ENCODE measurements around the gene HDAC3. TPM values are rescaled to one million over a fixed set of nuclear protein-coding genes. Genes with fewer than 3 reads are reported as not detected.
A peak's percentile ranks its signal among the peaks of the same experiment; 100 is the strongest.
"Not testable (repeated sequence)": the region's sequence is repeated elsewhere in the genome, so short reads cannot be mapped to it uniquely, and the experiment has no call there.

HDAC3 gene
- total RNA-seq, 8 experiments from 2014 or later: 35.2 to 77.3 (median 58.3) TPM

DNA sequence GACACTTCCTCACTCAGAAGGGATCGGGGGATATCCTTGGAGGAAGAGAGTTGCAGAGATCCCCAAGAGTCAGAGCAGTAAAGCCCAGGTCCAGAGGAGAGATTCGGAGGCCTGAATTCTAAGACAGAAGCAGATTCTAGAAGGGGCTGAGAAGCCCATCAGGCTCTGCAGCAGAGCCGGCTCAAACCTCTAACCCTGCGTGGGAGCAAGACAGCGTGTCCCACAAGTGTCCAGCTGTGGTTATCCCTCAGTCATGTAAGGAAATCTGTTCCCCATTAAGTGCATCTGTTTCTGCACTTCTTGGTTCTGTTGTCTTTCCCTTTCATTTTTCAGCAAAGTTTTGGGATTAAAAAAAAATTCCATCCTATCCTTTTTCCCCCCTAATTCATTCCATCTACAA is 13.0 kb downstream of the HDAC3 start:
- 26 to 100% (median 81%) methylated on average over 1 to 5 of the region's 5 CpGs for WGBS, 10 experiments
- ATAC-seq (replicated peaks in 6 of 8): no peak
- in situ Hi-C loops (cut with MboI; ENCODE audit: low pct_unique_long_range_greater_than_20kb in 2 of 9, low sequenced_read_pairs in 9 of 9, unreplicated experiment in 9 of 9): no loop called here
- peaks cover 0 to 3% of the 10 kb centered on the region in 2 donors for H3K4me1 ChIP-seq (replicated peaks in 1 of 2)
- no peak overlapping the region for H3K27ac ChIP-seq
- no peak overlapping the region for H3K4me3 ChIP-seq

DNA sequence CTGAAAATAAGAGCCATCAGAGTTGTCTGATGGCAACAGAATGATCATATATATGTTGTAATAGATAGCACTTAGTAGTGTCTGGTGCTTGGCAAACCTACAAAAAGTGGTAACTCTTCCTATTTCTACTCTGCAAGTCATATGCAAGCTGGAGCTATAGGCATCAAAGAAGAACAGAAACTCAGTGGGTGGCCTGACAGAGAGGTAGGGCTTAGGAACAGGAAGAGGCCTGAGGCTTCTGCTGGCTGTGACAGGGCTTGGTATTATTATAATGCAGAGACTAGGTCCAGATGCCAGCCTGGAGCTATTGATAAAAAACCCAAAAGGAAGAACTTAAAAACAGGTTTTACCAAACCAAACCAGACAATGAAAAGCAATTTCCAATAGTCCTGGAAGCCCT is 13.5 kb downstream of the HDAC3 start:
- in situ Hi-C loops (cut with MboI; ENCODE audit: low pct_unique_long_range_greater_than_20kb in 2 of 9, low sequenced_read_pairs in 9 of 9, unreplicated experiment in 9 of 9): no loop called here
- Histone ChIP-seq H3K4me1 (replicated peaks in 1 of 2) (peaks cover 0 to 3% of the 10 kb centered on the region in 2 donors), H3K27ac (no peak overlapping the region), H3K4me3 (no peak overlapping the region)
- ATAC-seq (replicated peaks in 6 of 8): no peak

DNA sequence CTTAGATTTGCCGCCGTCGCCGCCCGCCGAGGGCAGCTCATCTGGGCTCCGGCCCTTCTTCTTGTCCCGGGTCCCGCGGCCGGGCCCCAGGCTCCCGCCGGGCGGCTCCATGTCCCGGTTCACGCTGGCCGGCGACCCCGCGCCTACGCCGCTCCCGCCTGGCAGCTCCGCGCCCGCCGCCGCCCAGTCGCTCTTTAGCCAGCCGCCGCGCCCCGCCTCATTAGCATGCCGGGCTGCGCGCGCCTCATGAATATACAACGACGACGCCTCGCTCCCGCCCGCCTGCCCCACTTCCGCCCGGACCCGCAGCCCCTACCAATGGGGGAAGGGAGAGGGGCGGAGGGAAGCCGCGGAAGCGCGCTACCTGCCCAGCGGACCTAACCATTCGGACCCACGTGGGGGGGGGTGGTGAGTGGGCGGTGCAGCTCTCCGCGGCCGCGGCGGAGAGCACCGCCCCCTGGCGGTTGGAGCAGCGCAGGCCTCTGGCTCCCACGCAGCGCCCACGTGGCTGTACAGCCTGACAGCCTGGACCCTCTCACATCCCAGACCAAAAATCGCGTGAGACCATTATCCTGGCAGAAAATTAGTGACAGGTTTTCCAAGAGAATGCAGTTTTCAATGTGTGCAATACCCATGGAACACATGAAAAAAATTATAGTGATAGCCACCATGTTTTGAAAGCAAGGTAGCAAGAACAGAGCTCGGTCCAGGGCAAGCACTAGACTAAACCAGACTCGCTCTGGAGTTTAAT is 17.7 kb downstream of the HDAC3 start, which contains the start of gene DIAPH1:
DIAPH1 (minus strand) TSS at position 197 of the 751 bp plus-strand sequence; CDS start at position 111, 86 bp downstream.
- peak; percentile 84 to 97 (median 94) for ATAC-seq (replicated peaks in 6 of 8)
- peaks cover 5 to 10% of the 10 kb centered on the region in 2 donors for H3K4me1 ChIP-seq (replicated peaks in 1 of 2)
- WGBS, 10 experiments: 0 to 29% (median 13%) methylated on average over 1 to 10 of the region's 70 CpGs; no CpG with 5 or more reads in 5 of the 10 experiments
- peak within 1 kb of the TSS; percentile 9 to 52 for H3K27ac ChIP-seq
- in situ Hi-C loops (cut with MboI; ENCODE audit: low pct_unique_long_range_greater_than_20kb in 2 of 9, low sequenced_read_pairs in 9 of 9, unreplicated experiment in 9 of 9): no loop called here
- peak within 1 kb of the TSS; percentile 64 to 83 (median 75) for H3K4me3 ChIP-seq

DNA sequence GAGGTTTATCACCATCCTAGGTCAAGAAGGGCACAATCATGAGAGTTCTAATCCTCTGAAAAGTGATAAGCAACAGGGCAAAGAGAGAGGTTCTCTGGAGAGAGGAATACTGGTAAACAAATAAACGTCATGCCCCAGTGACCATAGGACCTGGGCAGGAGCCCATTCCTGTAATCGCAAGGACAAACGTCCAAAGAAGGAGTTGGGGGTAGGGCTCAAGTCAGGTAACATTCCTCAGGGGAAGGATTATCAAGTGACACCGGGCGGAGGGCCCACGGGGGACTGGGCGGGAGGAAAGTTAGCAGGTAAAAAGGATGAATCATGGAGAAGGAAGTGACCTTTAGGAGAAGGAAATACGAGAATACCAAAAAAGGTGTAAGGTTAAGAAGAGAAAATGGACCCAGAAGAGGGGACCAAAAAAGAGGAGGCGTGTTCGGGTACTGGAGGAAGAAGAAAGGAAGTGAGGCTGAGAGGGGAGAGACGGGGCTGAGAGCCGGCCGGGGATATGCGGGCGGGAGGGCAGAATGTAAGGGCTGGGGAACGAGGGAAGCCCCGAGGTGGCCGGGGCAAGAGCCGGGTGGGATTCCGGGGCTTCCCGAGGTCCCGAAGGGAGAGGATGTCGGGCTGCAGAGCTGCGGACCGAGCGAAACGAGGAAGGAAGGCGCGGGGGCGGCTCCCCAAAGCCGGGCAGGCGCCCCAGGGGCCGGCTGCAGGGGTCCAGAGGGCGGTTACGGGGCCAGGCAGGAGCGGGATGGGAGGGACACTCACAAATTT is 18.4 kb downstream of the HDAC3 start:
- ATAC-seq (replicated peaks in 6 of 8): peak; percentile 16 to 51 (median 42)
- in situ Hi-C loops (cut with MboI; ENCODE audit: low pct_unique_long_range_greater_than_20kb in 2 of 9, low sequenced_read_pairs in 9 of 9, unreplicated experiment in 9 of 9): no loop called here
- H3K27ac ChIP-seq: peak overlapping the region; percentile 9 to 52
- H3K4me1 ChIP-seq (replicated peaks in 1 of 2): peaks cover 5 to 10% of the 10 kb centered on the region in 2 donors
- 0% methylated on average over 1 to 6 of the region's 36 CpGs; no CpG with 5 or more reads in 3 of the 10 experiments for WGBS, 10 experiments
- peak overlapping the region; percentile 64 to 83 (median 75) for H3K4me3 ChIP-seq

DNA sequence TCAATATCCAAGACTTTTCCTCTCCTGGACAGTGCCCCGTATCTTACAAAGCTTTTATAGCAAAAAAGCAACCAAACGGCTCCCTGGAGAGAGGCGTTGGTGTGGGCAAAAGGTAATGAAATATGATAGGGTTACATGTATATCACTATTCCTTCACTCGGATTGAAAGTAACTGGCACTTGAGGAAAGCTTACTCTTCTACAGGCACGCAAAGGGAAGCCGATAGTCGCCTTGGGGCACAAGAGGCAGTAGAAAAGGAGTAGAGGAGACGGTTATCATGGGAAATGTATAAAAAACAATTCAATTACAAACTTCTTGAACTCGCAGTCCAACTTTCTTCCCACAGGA is 19.0 kb downstream of the HDAC3 start:
- in situ Hi-C loops (cut with MboI; ENCODE audit: low pct_unique_long_range_greater_than_20kb in 2 of 9, low sequenced_read_pairs in 9 of 9, unreplicated experiment in 9 of 9): no loop called here
- 0 to 88% (median 15%) methylated on average over 1 to 9 of the region's 9 CpGs for WGBS, 10 experiments
- Histone ChIP-seq H3K4me1 (replicated peaks in 1 of 2) (peaks cover 5 to 10% of the 10 kb centered on the region in 2 donors), H3K4me3 (peak overlapping the region; percentile 64 to 83 (median 75)), H3K27ac (no peak overlapping the region)
- peak in 2 of 8 experiments; percentile 1 for ATAC-seq (replicated peaks in 6 of 8)

DNA sequence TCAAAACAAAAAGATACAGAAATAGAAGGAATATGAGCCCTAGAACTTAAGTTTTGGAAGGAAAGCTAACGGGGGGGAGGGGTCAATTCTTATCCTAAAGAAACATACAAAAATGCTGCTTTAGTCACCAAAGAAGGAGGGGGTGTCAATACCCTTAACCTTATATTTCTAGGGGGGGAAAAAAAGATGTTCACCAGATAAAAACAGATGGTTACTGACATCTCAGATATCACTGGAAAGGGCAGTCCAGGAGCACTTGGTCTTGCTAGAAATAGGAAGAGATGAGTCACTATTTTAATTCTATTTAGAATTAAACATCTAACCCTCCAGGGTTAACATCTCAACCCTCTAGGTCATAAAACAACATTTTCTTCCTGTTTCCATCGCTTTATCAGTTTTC is 19.5 kb downstream of the HDAC3 start:
- no peak for ATAC-seq (replicated peaks in 6 of 8)
- 0 to 100% (median 64%) methylated on average over 1 to 2 of the region's 2 CpGs; no CpG with 5 or more reads in 2 of the 10 experiments for WGBS, 10 experiments
- Histone ChIP-seq H3K4me1 (replicated peaks in 1 of 2) (peaks cover 5 to 10% of the 10 kb centered on the region in 2 donors), H3K27ac (no peak overlapping the region), H3K4me3 (peak overlapping the region in 1 of 5 donors; percentile 77)
- in situ Hi-C loops (cut with MboI; ENCODE audit: low pct_unique_long_range_greater_than_20kb in 2 of 9, low sequenced_read_pairs in 9 of 9, unreplicated experiment in 9 of 9): no loop called here

DNA sequence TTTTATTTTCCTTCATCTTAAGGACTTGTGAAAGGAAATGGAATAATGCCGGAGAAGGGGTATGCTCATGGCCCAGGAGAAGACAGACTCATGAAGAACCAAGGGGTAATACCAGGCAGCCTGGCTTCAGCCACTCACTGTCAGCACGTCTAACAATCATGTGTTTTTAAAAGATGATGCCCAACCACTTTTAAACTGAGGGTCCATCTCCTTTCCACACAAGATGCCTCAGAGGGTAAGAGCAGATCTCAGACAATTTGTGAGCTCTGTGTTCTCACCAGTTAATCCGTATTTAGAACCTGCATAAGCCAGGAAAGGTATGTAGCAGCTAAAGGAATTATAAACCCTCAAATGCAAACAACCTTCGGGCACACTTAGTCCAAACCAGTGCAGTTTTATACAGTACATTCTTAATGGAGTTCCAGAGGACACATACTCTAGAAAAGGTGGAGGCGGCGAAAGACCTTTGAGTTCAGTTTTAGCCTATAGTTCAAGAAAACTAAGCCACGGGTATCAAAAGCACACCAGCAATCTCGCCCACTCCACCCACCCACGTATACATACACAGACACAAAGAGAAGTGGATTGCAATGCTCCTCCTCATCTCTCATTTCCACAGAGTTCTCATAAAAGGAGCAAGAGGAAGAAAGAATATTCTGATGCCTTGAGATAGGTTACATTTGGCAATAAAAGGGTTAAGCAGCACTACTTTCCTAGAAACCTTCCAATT is 20.5 kb downstream of the HDAC3 start:
- Histone ChIP-seq H3K27ac (no peak overlapping the region), H3K4me1 (replicated peaks in 1 of 2) (peaks cover 5 to 10% of the 10 kb centered on the region in 2 donors), H3K4me3 (no peak overlapping the region)
- WGBS, 10 experiments: 70 to 100% (median 88%) methylated on average over 1 to 6 of the region's 9 CpGs; no CpG with 5 or more reads in 3 of the 10 experiments
- no peak for ATAC-seq (replicated peaks in 6 of 8)
- in situ Hi-C loops (cut with MboI; ENCODE audit: low pct_unique_long_range_greater_than_20kb in 2 of 9, low sequenced_read_pairs in 9 of 9, unreplicated experiment in 9 of 9): no loop called here

DNA sequence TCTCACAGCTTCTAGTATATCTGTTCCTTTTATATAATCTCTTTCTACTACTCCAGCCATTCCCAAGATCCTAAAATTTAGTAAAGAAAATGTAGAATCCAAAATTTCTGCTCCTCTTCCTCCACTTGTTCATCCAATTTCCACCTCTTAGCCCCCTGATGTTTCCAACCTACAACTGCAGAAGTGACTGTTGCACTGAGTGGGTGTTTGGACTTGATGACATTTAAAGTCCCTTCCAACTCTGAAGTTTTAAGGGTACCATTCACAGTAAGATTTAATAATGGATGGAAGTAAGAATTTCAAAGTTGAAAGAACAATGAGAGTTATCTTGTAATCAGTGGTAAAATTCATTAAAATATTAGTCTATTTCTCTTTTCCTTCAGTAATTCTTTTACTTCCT is 23.3 kb downstream of the HDAC3 start:
- no peak overlapping the region for H3K4me3 ChIP-seq
- no peak overlapping the region for H3K27ac ChIP-seq
- in situ Hi-C loops (cut with MboI; ENCODE audit: low pct_unique_long_range_greater_than_20kb in 2 of 9, low sequenced_read_pairs in 9 of 9, unreplicated experiment in 9 of 9): no loop called here
- peaks cover 5 to 6% of the 10 kb centered on the region in 2 donors for H3K4me1 ChIP-seq (replicated peaks in 1 of 2)
- no peak for ATAC-seq (replicated peaks in 6 of 8)

DNA sequence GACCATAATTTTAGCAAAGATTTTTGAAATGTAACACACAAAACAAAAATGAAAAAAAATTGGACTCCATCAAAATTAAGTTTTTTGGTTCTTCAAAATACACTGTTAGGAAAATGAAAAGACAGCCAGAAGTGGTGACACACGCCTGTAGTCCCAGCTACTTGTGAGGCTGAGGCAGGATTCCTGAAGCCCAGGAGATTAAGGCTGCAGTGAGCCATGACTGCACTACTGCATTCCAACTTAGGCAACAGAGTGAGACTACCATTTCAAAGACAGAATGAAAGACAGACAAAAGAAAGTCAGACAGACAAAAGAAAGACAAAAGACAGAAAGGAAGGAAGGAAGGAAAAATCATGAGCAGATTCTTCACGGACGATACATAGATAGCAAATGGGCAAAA is 25.4 kb downstream of the HDAC3 start:
- ATAC-seq (replicated peaks in 6 of 8): no peak
- Histone ChIP-seq H3K4me3 (no peak overlapping the region), H3K27ac (no peak overlapping the region), H3K4me1 (replicated peaks in 1 of 2) (no peaks in the 10 kb centered on the region)
- WGBS, 10 experiments: 71 to 95% (median 88%) methylated on average over 1 to 3 of the region's 3 CpGs
- in situ Hi-C loops (cut with MboI; ENCODE audit: low pct_unique_long_range_greater_than_20kb in 2 of 9, low sequenced_read_pairs in 9 of 9, unreplicated experiment in 9 of 9): no loop called here

DNA sequence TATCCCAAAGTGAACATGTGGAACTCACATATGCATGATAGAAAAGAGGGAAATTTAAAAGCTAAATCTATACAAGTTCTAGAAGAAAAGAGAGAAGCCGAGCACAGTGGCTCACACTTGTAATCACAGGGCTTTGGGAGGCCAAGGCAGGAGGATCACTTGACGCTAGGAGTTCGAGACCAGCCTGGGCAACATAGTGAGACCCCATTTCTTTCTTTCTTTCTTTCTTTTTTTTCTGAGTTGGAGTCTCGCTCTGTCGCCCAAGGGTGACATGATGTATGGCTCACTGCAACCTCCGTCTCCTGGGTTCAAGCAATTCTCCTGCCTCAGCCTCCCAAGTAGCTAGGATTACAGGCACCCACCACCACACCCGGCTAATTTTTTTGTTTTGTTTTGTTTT is 26.7 kb downstream of the HDAC3 start:
- WGBS, 10 experiments: 96 to 100% (median 100%) methylated on average over 2 to 6 of the region's 7 CpGs; no CpG with 5 or more reads in 2 of the 10 experiments
- ATAC-seq (replicated peaks in 6 of 8): not testable (repeated sequence)

DNA sequence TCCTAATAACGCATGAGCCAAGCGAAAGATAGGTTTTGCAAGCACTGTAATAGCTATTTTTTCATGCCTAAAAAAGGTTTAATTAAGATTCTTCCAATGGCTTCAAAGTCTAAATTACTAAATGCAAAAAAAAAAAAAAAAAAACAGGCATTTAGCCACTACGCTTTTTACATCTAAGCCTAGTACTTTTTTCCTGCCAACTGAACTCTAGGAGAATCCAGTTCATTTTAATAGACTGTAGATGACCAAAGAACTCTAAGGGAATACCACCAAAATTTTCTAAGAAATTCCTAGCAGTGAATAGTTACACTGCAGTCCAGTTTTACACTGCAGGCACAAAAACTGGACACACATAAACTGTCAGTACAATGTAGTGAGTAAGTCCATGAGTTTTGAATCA is 27.6 kb downstream of the HDAC3 start:
- no peak for ATAC-seq (replicated peaks in 6 of 8)
- 87 to 100% (median 97%) methylated on average over 1 to 3 of the region's 3 CpGs for WGBS, 10 experiments
- no peak overlapping the region for H3K27ac ChIP-seq
- H3K4me3 ChIP-seq: no peak overlapping the region
- in situ Hi-C loops (cut with MboI; ENCODE audit: low pct_unique_long_range_greater_than_20kb in 2 of 9, low sequenced_read_pairs in 9 of 9, unreplicated experiment in 9 of 9): no loop called here
- no peaks in the 10 kb centered on the region for H3K4me1 ChIP-seq (replicated peaks in 1 of 2)

More for the DNA sequence above, 26.7 kb downstream of the HDAC3 start:
- H3K4me1 ChIP-seq (replicated peaks in 1 of 2); H3K4me3 ChIP-seq; in situ Hi-C loops (cut with MboI; ENCODE audit: low pct_unique_long_range_greater_than_20kb in 2 of 9, low sequenced_read_pairs in 9 of 9, unreplicated experiment in 9 of 9); H3K27ac ChIP-seq: not testable (repeated sequence)

DNA sequence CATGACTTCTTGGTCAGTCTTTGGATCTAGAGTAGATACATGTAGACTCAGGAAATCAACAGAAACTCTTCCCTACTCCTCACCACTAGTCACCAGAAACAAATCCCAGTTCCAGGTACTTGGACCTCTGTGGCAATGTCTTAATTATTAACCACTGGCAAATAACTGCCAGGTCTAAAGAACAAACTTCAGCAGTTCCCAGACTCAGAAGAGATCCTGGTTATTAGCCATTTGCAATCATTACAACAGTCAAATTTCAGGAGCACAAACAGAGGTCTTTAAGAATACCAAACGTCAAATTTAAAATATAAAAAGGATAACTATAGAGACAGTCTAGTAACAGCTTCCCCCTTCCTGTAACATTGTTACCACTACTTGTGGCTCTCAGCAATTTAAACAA is 28.1 kb downstream of the HDAC3 start:
- in situ Hi-C loops (cut with MboI; ENCODE audit: low pct_unique_long_range_greater_than_20kb in 2 of 9, low sequenced_read_pairs in 9 of 9, unreplicated experiment in 9 of 9): no loop called here
- Histone ChIP-seq H3K27ac (no peak overlapping the region), H3K4me1 (replicated peaks in 1 of 2) (no peaks in the 10 kb centered on the region), H3K4me3 (no peak overlapping the region)
- ATAC-seq (replicated peaks in 6 of 8): no peak
- WGBS, 10 experiments: 60 to 100% (median 83%) methylated on average over 1 of the region's 1 CpG; no CpG with 5 or more reads in 5 of the 10 experiments

DNA sequence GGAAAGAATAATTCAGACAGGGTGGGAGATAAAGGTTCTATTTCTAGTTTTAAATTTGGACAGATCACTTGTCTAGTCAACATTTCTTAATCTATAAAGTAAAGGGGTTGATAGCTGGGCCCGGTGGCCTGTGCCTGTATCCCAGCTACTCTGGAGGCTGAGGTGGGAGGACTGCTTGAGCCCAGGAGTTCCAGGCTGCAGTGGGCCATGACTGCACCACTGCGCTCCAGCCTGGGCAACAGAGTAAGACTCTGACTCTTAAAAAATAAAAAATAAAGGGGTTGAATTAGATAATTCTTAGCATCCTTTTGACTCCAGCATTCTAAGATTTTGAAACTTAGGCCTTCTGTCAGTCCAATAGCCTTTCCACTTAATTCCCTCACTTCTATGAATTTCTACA is 28.6 kb downstream of the HDAC3 start:
- no peak for ATAC-seq (replicated peaks in 6 of 8)
- no peaks in the 10 kb centered on the region for H3K4me1 ChIP-seq (replicated peaks in 1 of 2)
- 50 to 100% (median 90%) methylated on average over 1 to 2 of the region's 2 CpGs; no CpG with 5 or more reads in 2 of the 10 experiments for WGBS, 10 experiments
- in situ Hi-C loops (cut with MboI; ENCODE audit: low pct_unique_long_range_greater_than_20kb in 2 of 9, low sequenced_read_pairs in 9 of 9, unreplicated experiment in 9 of 9): no loop called here
- no peak overlapping the region for H3K27ac ChIP-seq
- H3K4me3 ChIP-seq: no peak overlapping the region
